Heart left ventricle (tissue), 16 donors: ENCODE measurements around the gene CYTH1. TPM values are rescaled to one million over a fixed set of nuclear protein-coding genes. Genes with fewer than 3 reads are reported as not detected.

Experiments
- ATAC-seq, 4 donors: fragments of 200-7000 bp; cut with Tn5 transposase; one replicate each; pipeline ENCODE4 v1.9.1; 2020 to 2022; ENCODE audit warnings: moderate library complexity in 4 of 4, mild to moderate bottlenecking in 3 of 4, moderate number of reproducible peaks in 1 of 4
- DNase-seq, 5 donors: peaks; one replicate each; pipeline ENCODE4 v3.0.0-alpha.2; 2020
- H3K27ac ChIP-seq, 12 donors: fragments of 200-600 bp; sonication (generic) in 4 of 12; one replicate each; pipeline versions ENCODE4 v1.5.0 to v1.8.0; 2016 to 2022; ENCODE audit warnings: mild to moderate bottlenecking in 2 of 12
- H3K27me3 ChIP-seq, 9 donors: fragments of 200-600 bp; sonication (generic) in 2 of 9; one replicate each; pipeline versions ENCODE4 v1.5.1 to v1.8.0; 2016 to 2022; ENCODE audit warnings: mild to moderate bottlenecking in 3 of 9
- H3K36me3 ChIP-seq, 9 donors: fragments of 200-600 bp; sonication (generic) in 2 of 9; one replicate each; pipeline versions ENCODE4 v1.5.0 to v1.8.0; 2018 to 2022; ENCODE audit warnings: mild to moderate bottlenecking in 2 of 9
- H3K4me1 ChIP-seq, 12 donors: fragments of 200-600 bp; sonication (generic) in 4 of 12; one replicate each; pipeline versions ENCODE4 v1.5.0 to v1.8.0; 2016 to 2022; ENCODE audit warnings: mild to moderate bottlenecking in 3 of 12
- H3K4me3 ChIP-seq, 12 donors: fragments of 200-600 bp; sonication (generic) in 4 of 12; one replicate each; pipeline versions ENCODE4 v1.5.0 to v1.8.0; 2017 to 2022; ENCODE audit warnings: mild to moderate bottlenecking in 9 of 12, moderate library complexity in 4 of 12
- H3K9me3 ChIP-seq, 12 donors: fragments of 200-600 bp; sonication (generic) in 4 of 12; one replicate each; pipeline versions ENCODE4 v1.5.0 to v1.8.0; 2016 to 2022; ENCODE audit warnings: mild to moderate bottlenecking in 1 of 12
- CTCF ChIP-seq, 12 donors: fragments of 200-600 bp; sonication (generic) in 4 of 12; IDR thresholded peaks; one replicate each; pipeline versions ENCODE4 v1.5.0 to v1.8.0; 2018 to 2022; ENCODE audit warnings: antibody characterized with exemption in 12 of 12, mild to moderate bottlenecking in 5 of 12
- POLR2A ChIP-seq, 2 donors: fragments of 450-650 bp; IDR thresholded peaks; one replicate each; pipeline ENCODE4 v1.6.1; 2017; ENCODE audit warnings: antibody characterized with exemption in 2 of 2, mild to moderate bottlenecking in 2 of 2, moderate library complexity in 2 of 2
- WGBS, 4 donors: extraction: QIAGEN DNeasy Blood & Tissue Kit in 2 of 4; methylation state at CpG; one replicate each; pipeline versions ENCODE4 v1.1.5 to v1.1.7; 2013 to 2018; 5-methylcytosine and 5-hydroxymethylcytosine counted together
- intact Hi-C, 10 donors: fragments of 100-400 bp; cut with DNase I; formaldehyde crosslinking; loops; one replicate each; pipeline versions ENCODE4 v1.11.1 to v1.14.2; 2022
- polyA plus RNA-seq, 2 donors: library from polyadenylated mRNA; stranded (reverse); fragments of 200-250 nt; gene quantifications; one replicate each; pipeline ENCODE4 v1.2.3, GENCODE V29; 2013
- total RNA-seq, 9 donors: library from RNA; depleted of rRNA in 2 of 9; stranded (reverse); fragments of >200 nt in 2 of 9; fragmentation: NEBNext Ultra II Directional in 3 of 9; extraction: Animal tissue kit (Norgen Biotek cat#: 25700) in 3 of 9; gene quantifications; one replicate each; pipeline versions ENCODE4 v1.1.0 to v1.2.4, GENCODE V29; 2016 to 2023
- donor health status: ischemic (EF 13 %, LVEDD 7.1; RV severe dilation, severe dysfunction).
- donor health status: healthy with polysubstance abuse.
- donor health status: DM: no; HTN: yes; CAD: no.
- donor health status: DM: no; HTN: no; CAD: no.
- donor health status: ischemic (EF 25% LVEDD 6.9; RV normal size, moderate dysfunction).
- donor health status: ischemic (EF 25% LVEDD 5.7; RV mildly dilated, moderate dysfunction).
- donor health status: healthy.
- donor health status: DM: yes; HTN: yes; CAD: no.
- donor health status: ischemic (EF 35%, LVEDD 5.7; RV mildly dilated, moderate dysfunction).
- donor health status: nonischemic (EF 11% LVEDD 7.7; RV severe dilation, severe dysfunction).
- donor health status: DM: yes; HTN: yes; CAD: no.
- donor health status: PGD.
- donor health status: ischemic (EF 29% LVEDD 5.4; RV normal size, mild dysfunction).
- donor health status: nonischemic (EF 23%, LVEDD 6.1; RV moderate dilation, normal function).

Gene CYTH1
- total and polyA plus RNA-seq, 11 donors: 20.0 to 59.1 (median 30.9) TPM

DNA sequence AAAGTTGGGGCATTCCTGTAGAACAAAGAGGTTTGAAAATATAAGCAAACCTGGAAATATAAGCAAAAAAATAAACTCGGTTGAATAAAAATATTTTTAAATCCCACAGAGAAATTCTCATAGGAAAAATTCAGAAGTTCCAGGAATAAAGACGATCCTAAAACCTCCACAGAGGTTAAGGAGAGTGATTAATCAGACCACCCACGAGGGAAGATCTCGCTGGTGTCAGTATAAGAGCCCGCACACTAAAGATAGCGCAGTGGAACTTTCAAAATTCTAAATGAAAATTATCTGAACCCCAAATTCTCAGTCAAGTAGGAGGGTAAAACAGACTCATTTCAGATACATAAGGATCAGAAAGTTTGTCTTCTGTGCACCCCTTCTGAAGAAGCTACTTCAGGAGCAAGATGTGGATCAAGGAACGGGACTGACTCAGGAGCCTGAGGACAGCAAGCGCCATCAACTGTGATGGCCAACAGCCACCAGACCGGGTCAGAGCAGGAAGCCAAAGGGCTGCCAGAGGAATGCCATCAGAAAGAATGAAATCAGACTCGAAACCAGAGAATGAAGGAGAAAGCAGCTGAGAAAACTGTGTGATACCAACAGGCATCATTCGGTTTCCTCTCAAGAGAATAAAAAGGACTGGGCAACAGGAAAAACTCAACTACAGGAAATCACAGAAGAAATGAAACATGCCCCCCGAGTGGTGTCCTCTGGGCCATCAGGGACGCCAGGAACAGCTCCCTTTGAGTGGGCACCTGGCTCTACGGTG is 66.9 kb downstream of the CYTH1 start:
- Histone ChIP-seq H3K27ac (peak overlapping the region in 3 of 12 donors; percentile 31 to 75 (median 63)), H3K9me3 (no peaks in the 10 kb centered on the region), H3K4me1 (peaks cover 6 to 80% (median 31%) of the 10 kb centered on the region in 12 donors), H3K36me3 (no peaks in the 10 kb centered on the region), H3K4me3 (no peak overlapping the region), H3K27me3 (no peaks in the 10 kb centered on the region)
- ATAC-seq (no peak), DNase-seq (no peak)
- TF ChIP-seq CTCF (IDR thresholded peaks at IDR 0.05) (no peak), POLR2A (IDR thresholded peaks at IDR 0.05) (no peak)
- intact Hi-C loops: loop anchor here in 6 of 10 donors (2.0 to 10.0 kb wide), 5 partner anchors 24 to 82 kb away; partner anchors contain the start of gene CYTH1 (in 2 of the 6)
- 68 to 70% (median 69%) methylated on average over 14 of the region's 14 CpGs for WGBS, 4 donors

- peaks cover 0 to under 1% (median 0%) of the 10 kb centered on the region in 9 donors for H3K36me3 ChIP-seq
- no peak for ATAC-seq
- peaks cover 6 to 80% (median 34%) of the 10 kb centered on the region in 12 donors for H3K4me1 ChIP-seq
- no peak overlapping the region for H3K27ac ChIP-seq
- intact Hi-C loops: loop anchor here in 4 of 10 donors (2.0 to 10.0 kb wide), 3 partner anchors 24 to 80 kb away; partner anchors contain the start of gene CYTH1 (in 1 of the 4)
- H3K9me3 ChIP-seq: no peaks in the 10 kb centered on the region
- 92 to 97% (median 95%) methylated on average over 4 of the region's 4 CpGs for WGBS, 4 donors
- H3K4me3 ChIP-seq: no peak overlapping the region
- H3K27me3 ChIP-seq: no peaks in the 10 kb centered on the region
- TF ChIP-seq CTCF (IDR thresholded peaks at IDR 0.05): no peak
- TF ChIP-seq POLR2A (IDR thresholded peaks at IDR 0.05): no peak
- no peak for DNase-seq
Measured at GRCh38 chr17:78714534-78714933, 67.5 kb downstream of the CYTH1 start.

DNA sequence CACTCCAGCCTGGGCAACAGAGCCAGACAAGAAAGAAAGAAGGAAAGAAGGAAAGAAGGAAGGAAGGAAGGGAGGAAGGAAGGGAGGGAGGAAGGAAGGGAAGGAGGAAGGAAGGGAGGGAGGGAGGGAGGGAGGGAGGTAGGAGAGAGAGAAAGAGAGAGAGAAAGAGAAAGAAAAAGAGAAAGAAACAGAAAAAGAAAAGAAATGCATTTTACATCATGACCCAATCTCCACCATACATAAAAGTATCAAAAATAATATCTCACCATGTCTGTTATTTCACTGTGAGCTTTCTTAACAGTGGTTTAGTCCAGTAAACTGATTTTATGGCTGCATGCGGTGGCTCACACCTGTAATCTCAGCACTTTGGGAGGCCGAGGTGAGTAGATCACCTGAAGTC is 70.0 kb downstream of the CYTH1 start:
- DNase-seq (no peak), ATAC-seq (no peak)
- H3K4me1 ChIP-seq: peaks cover 3 to 72% (median 41%) of the 10 kb centered on the region in 12 donors
- H3K27me3 ChIP-seq: no peaks in the 10 kb centered on the region
- no peak overlapping the region for H3K27ac ChIP-seq
- 95 to 98% (median 96%) methylated on average over 2 of the region's 2 CpGs for WGBS, 4 donors
- peaks cover 0 to 26% (median 13%) of the 10 kb centered on the region in 9 donors for H3K36me3 ChIP-seq
- intact Hi-C loops: loop anchor here in 3 of 10 donors (10.0 kb wide), 2 partner anchors 73 to 83 kb away; partner anchors contain the start of gene CYTH1 (in 1 of the 3)
- no peak for TF ChIP-seq POLR2A (IDR thresholded peaks at IDR 0.05)
- TF ChIP-seq CTCF (IDR thresholded peaks at IDR 0.05): no peak
- H3K4me3 ChIP-seq: no peak overlapping the region
- no peaks in the 10 kb centered on the region for H3K9me3 ChIP-seq

DNA sequence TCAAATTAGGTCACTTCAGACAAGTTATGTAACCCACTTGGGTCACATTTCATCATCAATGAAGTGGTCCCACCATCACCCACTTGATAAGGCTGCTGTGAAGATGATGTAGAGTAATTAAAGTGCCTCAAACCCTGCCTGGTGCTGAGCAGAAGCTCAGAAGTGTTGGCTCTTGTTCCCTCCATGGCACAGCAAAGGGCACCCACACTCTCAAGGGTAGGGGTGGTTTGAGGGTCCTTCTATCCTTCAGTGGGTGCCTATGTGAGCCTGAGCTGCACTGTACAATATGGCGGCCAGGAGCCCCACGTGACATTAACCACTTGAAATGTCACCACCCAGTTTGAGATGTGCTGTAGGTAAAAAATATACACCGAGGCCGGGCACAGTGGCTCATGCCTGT is 71.5 kb downstream of the CYTH1 start:
- intact Hi-C loops: loop anchor here in 3 of 10 donors (10.0 kb wide), 2 partner anchors 74 to 84 kb away; partner anchors contain the start of gene CYTH1 (in 1 of the 3)
- Histone ChIP-seq H3K27me3 (no peaks in the 10 kb centered on the region), H3K9me3 (no peaks in the 10 kb centered on the region), H3K4me3 (no peak overlapping the region), H3K4me1 (peaks cover 0 to 57% (median 32%) of the 10 kb centered on the region in 12 donors), H3K36me3 (peaks cover 0 to 40% (median 22%) of the 10 kb centered on the region in 9 donors), H3K27ac (no peak overlapping the region)
- WGBS, 4 donors: 95 to 98% (median 97%) methylated on average over 4 of the region's 4 CpGs
- ATAC-seq: no peak
- TF ChIP-seq CTCF (IDR thresholded peaks at IDR 0.05) (no peak), POLR2A (IDR thresholded peaks at IDR 0.05) (no peak)
- no peak for DNase-seq
